GM12891 (cell line): Measurements from ENCODE around the gene OMD.

ENCODE experiments used
- DNase-seq: peaks from one replicate; pipeline ENCODE4 v3.0.0; 2011; ENCODE audit warnings: low spot score; ENCODE audit not compliant: insufficient read length
- FAIRE-seq: peaks from 2 replicates; lab custom pipeline; 2011; peaks lifted over from hg19 to GRCh38; lab: Jason Lieb, UNC
- PAX5 ChIP-seq: IDR thresholded peaks from 2 replicates; pipeline ENCODE4 v1.6.1; 2011; ENCODE audit warnings: low read length, moderate library complexity, mild to moderate bottlenecking; ENCODE audit not compliant: insufficient read depth, severe bottlenecking
- POLR2A ChIP-seq: IDR thresholded peaks from 2 replicates; pipeline ENCODE4 v1.6.1; 2011; ENCODE audit warnings: low read depth, low read length, control low read depth
- POLR2AphosphoS5 ChIP-seq: IDR thresholded peaks from 2 replicates; pipeline ENCODE4 v1.6.1; 2011; ENCODE audit warnings: low read depth, low read length, control low read depth
- POU2F2 ChIP-seq: IDR thresholded peaks from 2 replicates; pipeline ENCODE4 v1.6.1; 2011; ENCODE audit warnings: low read depth, mild to moderate bottlenecking, control low read depth, low read length, moderate library complexity
- SPI1 ChIP-seq: IDR thresholded peaks from 2 replicates; pipeline ENCODE4 v1.6.1; 2011; ENCODE audit warnings: low read depth, low read length, control low read depth
- TAF1 ChIP-seq: IDR thresholded peaks from 2 replicates; pipeline ENCODE4 v1.6.1; 2011; ENCODE audit warnings: low read depth, low read length, control low read depth

Gene OMD

GRCh38 chr9:92440751-92441046 is 16.4 kb upstream of the OMD start:
- DNase-seq (no peak), FAIRE-seq (no peak)
- TF ChIP-seq PAX5 (no peak), POLR2AphosphoS5 (no peak), TAF1 (no peak), POLR2A (no peak), SPI1 (no peak), POU2F2 (no peak)

GRCh38 chr9:92439921-92440750 is 15.9 kb upstream of the OMD start:
- FAIRE-seq, result peak; percentile 84
- no peak for TF ChIP-seq TAF1
- no peak for TF ChIP-seq POU2F2
- TF ChIP-seq POLR2AphosphoS5, result no peak
- no peak for TF ChIP-seq SPI1
- TF ChIP-seq PAX5, result no peak
- no peak for DNase-seq

GRCh38 chr9:92438900-92439526 is 14.7 kb upstream of the OMD start:
- no peak for TF ChIP-seq POU2F2
- TF ChIP-seq POLR2A, result no peak
- no peak for TF ChIP-seq POLR2AphosphoS5
- TF ChIP-seq SPI1, result no peak
- TF ChIP-seq PAX5, result no peak
- no peak for TF ChIP-seq TAF1
- no peak for FAIRE-seq
- DNase-seq, result no peak

- TF ChIP-seq POLR2A (no peak), POLR2AphosphoS5 (no peak), POU2F2 (no peak), SPI1 (no peak), PAX5 (no peak), TAF1 (no peak)
- no peak for DNase-seq
- FAIRE-seq, result no peak
Observed at GRCh38 chr9:92435263-92435662, 11.0 kb upstream of the OMD start.

- DNase-seq, result no peak
- TF ChIP-seq TAF1, result no peak
- TF ChIP-seq POLR2A, result no peak
- TF ChIP-seq POU2F2, result no peak
- no peak for TF ChIP-seq SPI1
- TF ChIP-seq PAX5, result no peak
- no peak for TF ChIP-seq POLR2AphosphoS5
- no peak for FAIRE-seq
Observed at GRCh38 chr9:92432972-92433548, 8.8 kb upstream of the OMD start.

- DNase-seq (no peak), FAIRE-seq (no peak)
- TF ChIP-seq TAF1, result no peak
Observed at GRCh38 chr9:92432350-92432749, 8.1 kb upstream of the OMD start.

GRCh38 chr9:92429836-92430235 is 5.6 kb upstream of the OMD start:
- TF ChIP-seq SPI1 (no peak), PAX5 (no peak), POLR2A (no peak), POLR2AphosphoS5 (no peak), TAF1 (no peak), POU2F2 (no peak)
- no peak for FAIRE-seq
- DNase-seq, result no peak

GRCh38 chr9:92426501-92427145 is 2.4 kb upstream of the OMD start:
- no peak for FAIRE-seq
- no peak for TF ChIP-seq POU2F2
- TF ChIP-seq POLR2A, result no peak
- no peak for TF ChIP-seq PAX5
- no peak for TF ChIP-seq SPI1
- TF ChIP-seq POLR2AphosphoS5, result no peak
- no peak for TF ChIP-seq TAF1
- no peak for DNase-seq

GRCh38 chr9:92425474-92425873 is 1.2 kb upstream of the OMD start:
- no peak for DNase-seq
- TF ChIP-seq SPI1 (no peak), PAX5 (no peak), POU2F2 (no peak), TAF1 (no peak), POLR2A (no peak), POLR2AphosphoS5 (no peak)
- no peak for FAIRE-seq

- no peak for FAIRE-seq
- DNase-seq, result no peak
- TF ChIP-seq POLR2A (no peak), PAX5 (no peak), SPI1 (no peak), POU2F2 (no peak), POLR2AphosphoS5 (no peak), TAF1 (no peak)
Observed at GRCh38 chr9:92423612-92424011, 659 bp downstream of the OMD start.
